SW 1271 (cell line): ENCODE data around the gene NDC80.
A peak's percentile ranks its signal among the peaks of the same experiment; 100 is the strongest.

Experiments
- DNase-seq, 2 experiments: peaks; one replicate each; lab custom pipeline; 2025; lab: John Stamatoyannopoulos, UW

The NDC80 gene

GRCh38 chr18:2557536-2557935 is 13.8 kb upstream of the NDC80 start:
- no peak for DNase-seq

- no peak for DNase-seq
These were observed 12.1 kb upstream of the NDC80 start for GRCh38 chr18:2559249-2559648.

- no peak for DNase-seq
These were observed 7.0 kb upstream of the NDC80 start for GRCh38 chr18:2564373-2564772.

- no peak for DNase-seq
These were observed 3.2 kb upstream of the NDC80 start for GRCh38 chr18:2568129-2568528.

- no peak for DNase-seq
These were observed 2.8 kb upstream of the NDC80 start for GRCh38 chr18:2568605-2569004.

GRCh38 chr18:2569338-2570207 is 1.8 kb upstream of the NDC80 start:
- no peak for DNase-seq

- DNase-seq = peak; percentile 33 to 67
These were observed 571 bp upstream of the NDC80 start for GRCh38 chr18:2570772-2571199.

- no peak for DNase-seq
These were observed 813 bp downstream of the NDC80 start for GRCh38 chr18:2572171-2572569.

GRCh38 chr18:2572892-2573291 is 1.5 kb downstream of the NDC80 start:
- DNase-seq = no peak

- no peak for DNase-seq
These were observed 2.1 kb downstream of the NDC80 start for GRCh38 chr18:2573408-2573807.

- no peak for DNase-seq
These were observed 16.4 kb downstream of the NDC80 start for GRCh38 chr18:2587788-2588187.

- no peak for DNase-seq
These were observed 17.4 kb downstream of the NDC80 start for GRCh38 chr18:2588666-2589344.

GRCh38 chr18:2589345-2590068 is 18.1 kb downstream of the NDC80 start:
- DNase-seq = no peak

GRCh38 chr18:2590303-2590702 is 18.9 kb downstream of the NDC80 start:
- DNase-seq = no peak

- no peak for DNase-seq
These were observed 26.3 kb downstream of the NDC80 start for GRCh38 chr18:2597639-2598038.

GRCh38 chr18:2602844-2603243 is 31.5 kb downstream of the NDC80 start:
- no peak for DNase-seq

- DNase-seq = no peak
These were observed 35.0 kb downstream of the NDC80 start for GRCh38 chr18:2606335-2606734.

GRCh38 chr18:2609604-2610003 is 38.2 kb downstream of the NDC80 start:
- DNase-seq = no peak

- DNase-seq = no peak
These were observed 39.2 kb downstream of the NDC80 start for GRCh38 chr18:2610549-2610948.

- DNase-seq = no peak
These were observed 41.6 kb downstream of the NDC80 start for GRCh38 chr18:2612996-2613395.

- no peak for DNase-seq
These were observed 46.1 kb downstream of the NDC80 start for GRCh38 chr18:2617401-2617998.

GRCh38 chr18:2618009-2618408 is 46.7 kb downstream of the NDC80 start:
- no peak for DNase-seq
